GM23338 (cell line): Measurements from ENCODE around the gene GALNT15. TPM values are rescaled to one million over a fixed set of nuclear protein-coding genes. Genes with fewer than 3 reads are reported as not detected.

Experiments used
- CREB1 ChIP-seq: fragments of 250-450 bp; sonication (Bioruptor Pico); IDR thresholded peaks from 2 replicates; pipeline ENCODE4 v1.5.0; 2020; ENCODE audit warnings: low read depth, mild to moderate bottlenecking, moderate library complexity
- CTCF ChIP-seq, 2 experiments: fragments of 200-600 bp in 1 of 2; sonication (generic) in 1 of 2; conservative IDR thresholded peaks; 2 replicates each; pipeline versions ENCODE4 v1.5.1 to v1.6.1; 2016 to 2017; ENCODE audit warnings: antibody characterized with exemption in 2 of 2, low read depth in 2 of 2, mild to moderate bottlenecking in 2 of 2, moderate library complexity in 1 of 2
- EZH2 ChIP-seq: fragments of 200-600 bp; sonication (generic); IDR thresholded peaks from one replicate; pipeline ENCODE4 v1.8.0; 2017; ENCODE audit warnings: antibody characterized with exemption, mild to moderate bottlenecking, low read depth; ENCODE audit not compliant: unreplicated experiment
- EZH2phosphoT487 ChIP-seq: fragments of 200-600 bp; sonication (generic); IDR thresholded peaks from one replicate; pipeline ENCODE4 v1.8.1; 2018; ENCODE audit warnings: antibody characterized with exemption; ENCODE audit not compliant: unreplicated experiment
- POLR2AphosphoS5 ChIP-seq: IDR thresholded peaks from 2 replicates; pipeline ENCODE4 v1.6.1; 2016; ENCODE audit warnings: antibody characterized with exemption, low read depth
- STAT1 ChIP-seq: IDR thresholded peaks from one replicate; pipeline ENCODE4 v1.6.1; 2016; ENCODE audit warnings: antibody characterized with exemption; ENCODE audit not compliant: unreplicated experiment
- ZNF114 ChIP-seq: fragments of 250-450 bp; sonication (Bioruptor Pico); IDR thresholded peaks from 2 replicates; pipeline ENCODE4 v1.5.0; 2020; ENCODE audit warnings: mild to moderate bottlenecking, moderate library complexity
- ZNF331 ChIP-seq: fragments of 250-450 bp; sonication (Bioruptor Pico); IDR thresholded peaks from 2 replicates; pipeline ENCODE4 v1.5.0; 2020; ENCODE audit warnings: low read depth, mild to moderate bottlenecking, moderate library complexity
- ZNF462 ChIP-seq: fragments of 250-450 bp; sonication (Bioruptor Pico); IDR thresholded peaks from 2 replicates; pipeline ENCODE4 v1.5.0; 2020; ENCODE audit warnings: mild to moderate bottlenecking, moderate library complexity
- polyA plus RNA-seq: library from polyadenylated mRNA; unstranded; fragments of >200 nt; fragmentation: Nextera tagmentation; extraction: Ambion mirVana; gene quantifications from 2 replicates; pipeline ENCODE4 v1.2.1, GENCODE V29; 2016
- total RNA-seq: library from RNA; depleted of rRNA; stranded (reverse); fragments of >200 nt; shearing (Covaris generic); gene quantifications from 2 replicates; pipeline ENCODE4 v1.2.3, GENCODE V29; 2014
- TF ChIP-seq, protein P1 (sequence below): IDR thresholded peaks from 2 replicates; pipeline ENCODE4 v1.6.1; 2016; ENCODE audit warnings: antibody characterized with exemption

GALNT15 gene
- total and polyA plus RNA-seq, 2 experiments from 2014 or later, result 0.06 to 0.35 TPM

- TF ChIP-seq ZNF462, result no peak
- TF ChIP-seq, protein P1, sequence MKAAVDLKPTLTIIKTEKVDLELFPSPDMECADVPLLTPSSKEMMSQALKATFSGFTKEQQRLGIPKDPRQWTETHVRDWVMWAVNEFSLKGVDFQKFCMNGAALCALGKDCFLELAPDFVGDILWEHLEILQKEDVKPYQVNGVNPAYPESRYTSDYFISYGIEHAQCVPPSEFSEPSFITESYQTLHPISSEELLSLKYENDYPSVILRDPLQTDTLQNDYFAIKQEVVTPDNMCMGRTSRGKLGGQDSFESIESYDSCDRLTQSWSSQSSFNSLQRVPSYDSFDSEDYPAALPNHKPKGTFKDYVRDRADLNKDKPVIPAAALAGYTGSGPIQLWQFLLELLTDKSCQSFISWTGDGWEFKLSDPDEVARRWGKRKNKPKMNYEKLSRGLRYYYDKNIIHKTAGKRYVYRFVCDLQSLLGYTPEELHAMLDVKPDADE, result no peak
- TF ChIP-seq CREB1 (CRISPR knock-in tag), result no peak
- TF ChIP-seq CTCF (conservative IDR thresholded peaks at IDR 0.05; ENCODE audit: low read depth in 2 of 2), result no peak
- no peak for TF ChIP-seq POLR2AphosphoS5
- no peak for TF ChIP-seq STAT1
- no peak for TF ChIP-seq EZH2phosphoT487
- TF ChIP-seq ZNF331, result no peak
- no peak for TF ChIP-seq EZH2
- no peak for TF ChIP-seq ZNF114
Observed at GRCh38 chr3:16132928-16133327, 41.6 kb upstream of the GALNT15 start (continued).
